Measurements from ENCODE around the gene TLCD3A. TPM values are rescaled to one million over a fixed set of nuclear protein-coding genes. Genes with fewer than 3 reads are reported as not detected.

TLCD3A gene
- total and polyA plus RNA-seq, 2 of the 4 experiments (the other 2 are of a cell fraction) = 15.2 to 35.0 TPM

- Histone ChIP-seq H2BK15ac (ENCODE audit: low read depth, low read length) (no peak overlapping the region), H3K27ac (ENCODE audit: insufficient read depth, low read length) (no peak overlapping the region), H3K4me2 (ENCODE audit: low read depth, low read length) (no peak overlapping the region), H3K18ac (ENCODE audit: low read depth, low read length) (no peak overlapping the region), H3K4me3 (ENCODE audit: insufficient read depth, low read depth, low read length) (no peak overlapping the region), H3K9me3 (ENCODE audit: control insufficient read depth, insufficient read depth, low read length) (no peaks in the 10 kb centered on the region), H3K36me3 (ENCODE audit: control insufficient read depth, insufficient read depth, low read length) (no peaks in the 10 kb centered on the region), H2AK9ac (replicated peaks; ENCODE audit: low read depth, low read length, poor library complexity) (no peak overlapping the region), H3K9ac (ENCODE audit: low read depth, low read length) (no peak overlapping the region), H2BK120ac (ENCODE audit: low read depth, low read length) (no peak overlapping the region), H3K23ac (ENCODE audit: low read depth, low read length) (no peak overlapping the region), H4K20me1 (ENCODE audit: insufficient read depth, low read length) (no peaks in the 10 kb centered on the region), H2AK5ac (ENCODE audit: low read depth, low read length) (no peak overlapping the region), H3K79me1 (ENCODE audit: low read depth in 1 of 2, low read length in 2 of 2) (peaks cover 0 to 5% of the 10 kb centered on the region in 2 experiments; a peak in 3 of 4 replicates), H2BK20ac (ENCODE audit: low read depth, low read length) (no peak overlapping the region), H3K56ac (ENCODE audit: extremely low read depth, insufficient read depth, low read length) (no peak overlapping the region), H2AFZ (replicated peaks; ENCODE audit: low read length, poor library complexity) (no peak overlapping the region), H3K4ac (ENCODE audit: low read depth, low read length) (no peak overlapping the region), H3K14ac (replicated peaks; ENCODE audit: low read depth, low read length) (no peak overlapping the region), H3K9me1 (ENCODE audit: insufficient read depth, low read length) (0 out of 2 replicates have a peak, but pooled peaks cover 3% of the 10 kb centered on the region), H4K91ac (ENCODE audit: insufficient read depth, low read depth, low read length) (no peak overlapping the region), H4K8ac (ENCODE audit: low read depth in 2 of 2, low read length in 2 of 2) (no peak overlapping the region), H3K27me3 (ENCODE audit: control insufficient read depth, insufficient read depth, low read length) (no peaks in the 10 kb centered on the region), H2BK5ac (ENCODE audit: low read depth, low read length, poor library complexity, severe bottlenecking) (no peak overlapping the region), H3K4me1 (ENCODE audit: control insufficient read depth, insufficient read depth, low read length) (no peaks in the 10 kb centered on the region), H4K5ac (ENCODE audit: low read depth, low read length) (no peak overlapping the region)
- DNase-seq (no peak), ATAC-seq (ENCODE audit: low read depth) (no peak)
- dilution Hi-C loops (cut with HindIII; ENCODE audit: low sequenced_read_pairs, unreplicated experiment) (no loop called here), in situ Hi-C loops (cut with MboI; ENCODE audit: low sequenced_read_pairs) (no loop called here), intact Hi-C loops (cut with micrococcal nuclease) (no loop called here)
- WGBS, 2 experiments (ENCODE audit: extremely low coverage in 2 of 2, insufficient read length in 1 of 2) = 86% methylated on average over 4 of the region's 13 CpGs; no CpG with 5 or more reads in 1 of the 2 experiments
- no TSS peak for BruUV-seq (replicated peaks)
- ChIA-PET POLR2A (ENCODE audit: unreplicated experiment) (no interaction called here), CTCF (no interaction called here)
- no peak for TF ChIP-seq POLR2A (IDR thresholded peaks at IDR 0.05; ENCODE audit: low read depth, low read length)
- TF ChIP-seq MXI1 (IDR thresholded peaks at IDR 0.05; ENCODE audit: borderline replicate concordance, low read depth, low read length) = no peak
- no peak for TF ChIP-seq NFE2L2 (IDR thresholded peaks at IDR 0.05; ENCODE audit: low read depth, low read length)
- no peak for TF ChIP-seq ELK1 (IDR thresholded peaks at IDR 0.05; ENCODE audit: borderline replicate concordance, low read depth, low read length)
- TF ChIP-seq RAD21 (IDR thresholded peaks at IDR 0.05; ENCODE audit: low read length) = no peak
- TF ChIP-seq FOS (IDR thresholded peaks at IDR 0.05; ENCODE audit: low read depth, low read length) = no peak
- TF ChIP-seq RFX5 (IDR thresholded peaks at IDR 0.05; ENCODE audit: low read depth, low read length) = no peak
- no peak for TF ChIP-seq CEBPB (IDR thresholded peaks at IDR 0.05; ENCODE audit: low read depth, low read length)
Observed at GRCh38 chr17:720706-721539, 11.5 kb upstream of the TLCD3A start.
